Measurements from ENCODE around the gene SECISBP2.
"Not testable (repeated sequence)": the region's sequence is repeated elsewhere in the genome, so short reads cannot be mapped to it uniquely, and the experiment has no call there.

SECISBP2 gene

GRCh38 chr9:89295400-89295799 is 22.9 kb upstream of the SECISBP2 start:
- Histone ChIP-seq H3K36me3 (ENCODE audit: control insufficient read depth in 2 of 2, insufficient read depth in 1 of 2, low read length in 2 of 2) (no peaks in the 10 kb centered on the region), H3K27ac (ENCODE audit: extremely low read depth, low read depth, low read length) (no peak overlapping the region), H3K9me3 (ENCODE audit: control insufficient read depth, insufficient read depth, low read depth, low read length) (no peaks in the 10 kb centered on the region), H3K4me1 (ENCODE audit: control insufficient read depth, insufficient read depth, low read length) (no peaks in the 10 kb centered on the region), H3K4me3 (ENCODE audit: low read depth, low read length) (no peak overlapping the region)
- ChIA-PET CTCF (interaction anchor here (0.6 kb wide), 1 partner anchor 298 kb away, joined by 3 read pairs; no protein-coding TSS in a partner anchor), POLR2A (no interaction called here)
- TF ChIP-seq ZNF792 (tag by site-specific recombination; IDR thresholded peaks at IDR 0.05) (no peak), ZNF791 (tag by site-specific recombination; IDR thresholded peaks at IDR 0.05) (no peak), ZNF133 (tag by site-specific recombination; IDR thresholded peaks at IDR 0.05) (no peak)

DNA sequence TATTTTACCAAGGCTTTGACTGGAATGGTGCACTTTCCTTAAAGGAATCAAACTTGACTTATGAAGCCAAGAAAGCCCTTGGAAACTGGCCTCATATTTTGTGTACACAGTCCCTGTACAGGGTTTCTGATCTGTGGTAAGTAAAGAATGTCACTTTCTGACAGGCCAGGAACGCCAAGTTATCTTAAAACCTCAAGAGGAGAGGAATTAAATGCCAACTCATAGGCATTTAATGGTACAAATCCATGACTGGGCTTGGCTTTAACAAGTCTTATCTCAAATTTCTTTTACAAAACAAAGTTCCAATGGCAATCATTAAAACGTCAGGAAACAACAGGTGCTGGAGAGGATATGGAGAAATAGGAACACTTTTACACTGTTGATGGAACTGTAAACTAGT is 16.3 kb upstream of the SECISBP2 start:
- H3K27ac ChIP-seq (ENCODE audit: extremely low read depth, low read depth, low read length); H3K36me3 ChIP-seq (ENCODE audit: control insufficient read depth in 2 of 2, insufficient read depth in 1 of 2, low read length in 2 of 2); CTCF ChIA-PET; H3K4me3 ChIP-seq (ENCODE audit: low read depth, low read length); H3K9me3 ChIP-seq (ENCODE audit: control insufficient read depth, insufficient read depth, low read depth, low read length); H3K4me1 ChIP-seq (ENCODE audit: control insufficient read depth, insufficient read depth, low read length): not testable (repeated sequence)
- POLR2A ChIA-PET: interaction anchor here (0.9 kb wide), 1 partner anchor 8 kb away, joined by 3 read pairs; no protein-coding TSS in a partner anchor

DNA sequence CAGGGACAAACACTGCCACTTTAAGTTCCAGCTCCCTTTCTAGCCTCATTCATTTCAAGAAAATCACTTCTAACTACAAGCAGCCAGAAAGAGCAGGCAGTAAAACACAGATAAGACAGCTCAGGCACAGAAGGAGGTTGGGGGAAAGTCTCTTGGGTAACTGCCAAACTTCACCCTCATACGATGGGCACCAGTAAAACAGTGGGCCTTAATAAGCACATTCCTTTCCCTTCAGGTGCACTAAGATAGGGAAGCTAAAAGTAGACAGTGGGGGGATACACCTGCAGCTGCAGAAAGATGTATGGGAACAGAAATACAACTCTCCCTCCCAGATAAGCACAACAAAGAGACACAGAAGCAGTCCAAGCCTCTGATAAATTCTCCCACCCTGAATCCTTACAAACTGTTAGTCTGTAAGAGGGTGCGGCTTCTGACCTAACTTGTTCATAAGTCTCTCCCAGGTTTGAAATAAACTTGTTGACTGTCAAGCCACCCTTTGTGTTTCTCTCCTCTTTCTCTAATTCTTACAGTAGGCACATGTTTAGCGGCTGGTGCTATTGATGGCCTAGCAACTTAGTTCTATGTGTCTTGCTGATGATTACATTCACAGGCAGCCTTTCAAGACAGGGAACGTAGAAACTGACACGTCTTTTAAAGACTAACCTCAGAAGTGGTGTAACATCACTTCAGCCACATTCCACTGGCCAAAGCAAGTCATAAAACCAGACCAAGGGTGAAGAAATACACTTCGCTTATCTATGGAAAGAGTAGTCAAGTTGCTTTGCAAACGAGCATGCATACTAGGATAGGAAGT is 14.1 kb upstream of the SECISBP2 start:
- Histone ChIP-seq H3K27ac (ENCODE audit: extremely low read depth, low read depth, low read length) (no peak overlapping the region), H3K9me3 (ENCODE audit: control insufficient read depth, insufficient read depth, low read depth, low read length) (no peaks in the 10 kb centered on the region), H3K4me3 (ENCODE audit: low read depth, low read length) (no peak overlapping the region), H3K36me3 (ENCODE audit: control insufficient read depth in 2 of 2, insufficient read depth in 1 of 2, low read length in 2 of 2) (peaks cover 0 to 3% of the 10 kb centered on the region in 2 experiments; a peak in 1 of 3 replicates), H3K4me1 (ENCODE audit: control insufficient read depth, insufficient read depth, low read length) (no peaks in the 10 kb centered on the region)
- TF ChIP-seq SP2 (tag by site-specific recombination; IDR thresholded peaks at IDR 0.05) (no peak), ZNF146 (tag by site-specific recombination; IDR thresholded peaks at IDR 0.05) (no peak), ZBTB8A (tag by site-specific recombination; IDR thresholded peaks at IDR 0.05) (no peak), SETDB1 (IDR thresholded peaks at IDR 0.05; ENCODE audit: insufficient read length, low read length) (peak; percentile 77)
- ChIA-PET POLR2A (no interaction called here), CTCF (interaction anchor here (0.6 kb wide), 1 partner anchor 19 kb away, joined by 3 read pairs; no protein-coding TSS in a partner anchor)

GRCh38 chr9:89304834-89305188 is 13.5 kb upstream of the SECISBP2 start:
- ChIA-PET POLR2A (no interaction called here), CTCF (interaction anchor here (0.6 to 1.1 kb wide), 2 partner anchors 20 to 26 kb away, joined by 3 to 6 read pairs; no protein-coding TSS in a partner anchor)
- TF ChIP-seq, protein P1, sequence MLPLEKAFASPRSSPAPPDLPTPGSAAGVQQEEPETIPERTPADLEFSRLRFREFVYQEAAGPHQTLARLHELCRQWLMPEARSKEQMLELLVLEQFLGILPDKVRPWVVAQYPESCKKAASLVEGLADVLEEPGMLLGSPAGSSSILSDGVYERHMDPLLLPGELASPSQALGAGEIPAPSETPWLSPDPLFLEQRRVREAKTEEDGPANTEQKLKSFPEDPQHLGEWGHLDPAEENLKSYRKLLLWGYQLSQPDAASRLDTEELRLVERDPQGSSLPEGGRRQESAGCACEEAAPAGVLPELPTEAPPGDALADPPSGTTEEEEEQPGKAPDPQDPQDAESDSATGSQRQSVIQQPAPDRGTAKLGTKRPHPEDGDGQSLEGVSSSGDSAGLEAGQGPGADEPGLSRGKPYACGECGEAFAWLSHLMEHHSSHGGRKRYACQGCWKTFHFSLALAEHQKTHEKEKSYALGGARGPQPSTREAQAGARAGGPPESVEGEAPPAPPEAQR (tag by site-specific recombination; IDR thresholded peaks at IDR 0.05): no peak
- TF ChIP-seq ZNF362 (tag by site-specific recombination; IDR thresholded peaks at IDR 0.05): no peak
- Histone ChIP-seq H3K4me3 (ENCODE audit: low read depth, low read length) (no peak overlapping the region), H3K9me3 (ENCODE audit: control insufficient read depth, insufficient read depth, low read depth, low read length) (no peaks in the 10 kb centered on the region), H3K27ac (ENCODE audit: extremely low read depth, low read depth, low read length) (no peak overlapping the region), H3K36me3 (ENCODE audit: control insufficient read depth in 2 of 2, insufficient read depth in 1 of 2, low read length in 2 of 2) (peaks cover 0 to 3% of the 10 kb centered on the region in 2 experiments; a peak in 1 of 3 replicates), H3K4me1 (ENCODE audit: control insufficient read depth, insufficient read depth, low read length) (peaks cover 4% of the 10 kb centered on the region; the same call in 1 of the 2 replicates)

DNA sequence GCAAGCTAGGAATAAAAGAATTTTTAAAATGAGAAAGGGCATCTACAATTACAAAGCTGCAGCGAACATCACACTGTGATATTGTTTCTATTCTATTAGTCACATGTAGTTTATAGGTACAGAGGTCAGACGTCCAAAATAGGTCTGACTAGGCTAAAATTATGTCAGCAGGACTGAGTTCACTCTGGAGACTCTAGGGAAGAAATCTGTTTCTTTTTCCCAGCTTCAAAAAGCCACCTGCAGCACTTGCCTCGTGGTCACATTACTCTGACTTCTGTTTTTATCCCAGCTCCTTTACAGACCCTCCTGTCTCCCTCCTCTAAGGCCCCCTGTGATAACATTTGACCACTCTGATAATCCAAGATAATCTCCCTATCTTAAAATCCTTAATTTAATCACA is 12.4 kb upstream of the SECISBP2 start:
- no peaks in the 10 kb centered on the region for H3K9me3 ChIP-seq (ENCODE audit: control insufficient read depth, insufficient read depth, low read depth, low read length)
- peaks cover 5% of the 10 kb centered on the region; the same call in 1 of the 2 replicates for H3K4me1 ChIP-seq (ENCODE audit: control insufficient read depth, insufficient read depth, low read length)
- POLR2A ChIA-PET: no interaction called here
- peaks cover 0 to 3% of the 10 kb centered on the region in 2 experiments; a peak in 1 of 3 replicates for H3K36me3 ChIP-seq (ENCODE audit: control insufficient read depth in 2 of 2, insufficient read depth in 1 of 2, low read length in 2 of 2)
- H3K4me3 ChIP-seq (ENCODE audit: low read depth, low read length): no peak overlapping the region
- CTCF ChIA-PET: interaction anchor here (1.0 to 1.1 kb wide), 3 partner anchors 9 to 27 kb away, joined by 3 to 6 read pairs (median 3); partner anchors contain the start of gene SECISBP2
- H3K27ac ChIP-seq (ENCODE audit: extremely low read depth, low read depth, low read length): no peak overlapping the region
- TF ChIP-seq ZNF391 (tag by site-specific recombination; IDR thresholded peaks at IDR 0.05; ENCODE audit: borderline replicate concordance, low read depth) (no peak), ZNF561 (tag by site-specific recombination; IDR thresholded peaks at IDR 0.05; ENCODE audit: borderline replicate concordance) (no peak), ZNF140 (tag by site-specific recombination; IDR thresholded peaks at IDR 0.05) (no peak), ZNF404 (tag by site-specific recombination; IDR thresholded peaks at IDR 0.05) (no peak), ZNF175 (tag by site-specific recombination; IDR thresholded peaks at IDR 0.05) (no peak), ZNF785 (tag by site-specific recombination; IDR thresholded peaks at IDR 0.05) (no peak), ZNF621 (tag by site-specific recombination; IDR thresholded peaks at IDR 0.05) (no peak), ZFP3 (tag by site-specific recombination; IDR thresholded peaks at IDR 0.05; ENCODE audit: low read depth) (no peak)
- TF ChIP-seq, protein P2, sequence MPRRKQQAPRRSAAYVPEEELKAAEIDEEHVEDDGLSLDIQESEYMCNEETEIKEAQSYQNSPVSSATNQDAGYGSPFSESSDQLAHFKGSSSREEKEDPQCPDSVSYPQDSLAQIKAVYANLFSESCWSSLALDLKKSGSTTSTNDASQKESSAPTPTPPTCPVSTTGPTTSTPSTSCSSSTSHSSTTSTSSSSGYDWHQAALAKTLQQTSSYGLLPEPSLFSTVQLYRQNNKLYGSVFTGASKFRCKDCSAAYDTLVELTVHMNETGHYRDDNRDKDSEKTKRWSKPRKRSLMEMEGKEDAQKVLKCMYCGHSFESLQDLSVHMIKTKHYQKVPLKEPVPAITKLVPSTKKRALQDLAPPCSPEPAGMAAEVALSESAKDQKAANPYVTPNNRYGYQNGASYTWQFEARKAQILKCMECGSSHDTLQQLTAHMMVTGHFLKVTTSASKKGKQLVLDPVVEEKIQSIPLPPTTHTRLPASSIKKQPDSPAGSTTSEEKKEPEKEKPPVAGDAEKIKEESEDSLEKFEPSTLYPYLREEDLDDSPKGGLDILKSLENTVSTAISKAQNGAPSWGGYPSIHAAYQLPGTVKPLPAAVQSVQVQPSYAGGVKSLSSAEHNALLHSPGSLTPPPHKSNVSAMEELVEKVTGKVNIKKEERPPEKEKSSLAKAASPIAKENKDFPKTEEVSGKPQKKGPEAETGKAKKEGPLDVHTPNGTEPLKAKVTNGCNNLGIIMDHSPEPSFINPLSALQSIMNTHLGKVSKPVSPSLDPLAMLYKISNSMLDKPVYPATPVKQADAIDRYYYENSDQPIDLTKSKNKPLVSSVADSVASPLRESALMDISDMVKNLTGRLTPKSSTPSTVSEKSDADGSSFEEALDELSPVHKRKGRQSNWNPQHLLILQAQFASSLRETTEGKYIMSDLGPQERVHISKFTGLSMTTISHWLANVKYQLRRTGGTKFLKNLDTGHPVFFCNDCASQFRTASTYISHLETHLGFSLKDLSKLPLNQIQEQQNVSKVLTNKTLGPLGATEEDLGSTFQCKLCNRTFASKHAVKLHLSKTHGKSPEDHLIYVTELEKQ (tag by site-specific recombination; IDR thresholded peaks at IDR 0.05; ENCODE audit: borderline replicate concordance): no peak
